ENCODE results near the gene CD72. TPM values are rescaled to one million over a fixed set of nuclear protein-coding genes. Genes with fewer than 3 reads are reported as not detected.

Gene CD72
- total RNA-seq, 1 donor from 2014 or later, result 1.8 TPM

- no peaks in the 10 kb centered on the region for H3K27me3 ChIP-seq (ENCODE audit: insufficient read depth, low read length)
- FAIRE-seq, result no peak
- H3K4me1 Mint-ChIP-seq (ENCODE audit: low read depth, unreplicated experiment), result peaks cover 12% of the 10 kb centered on the region
- H3K27me3 Mint-ChIP-seq (ENCODE audit: low read depth, unreplicated experiment), result no peaks in the 10 kb centered on the region
- peaks cover 9% of the 10 kb centered on the region for H3K36me3 ChIP-seq (ENCODE audit: insufficient read depth, low read length)
- peaks cover 19% of the 10 kb centered on the region for H3K36me3 Mint-ChIP-seq (ENCODE audit: low read depth, unreplicated experiment)
- peaks cover 5% of the 10 kb centered on the region for H4K20me1 ChIP-seq (ENCODE audit: insufficient read depth, low read length)
- peaks cover 4% of the 10 kb centered on the region for H3K4me1 ChIP-seq (ENCODE audit: insufficient read depth, low read length)
- H3K9me3 ChIP-seq (ENCODE audit: insufficient read depth, low read depth, low read length), result no peaks in the 10 kb centered on the region
- H2AFZ ChIP-seq (ENCODE audit: low read depth, low read length), result no peak overlapping the region
- peak overlapping the region; percentile 6 for H3K27ac Mint-ChIP-seq (ENCODE audit: unreplicated experiment)
- DNase-seq (ENCODE audit: low read depth), result no peak
- no peak overlapping the region for H3K9ac ChIP-seq (ENCODE audit: low read length)
- TF ChIP-seq EZH2 (IDR thresholded peaks at IDR 0.05; ENCODE audit: insufficient read depth, low read length) (no peak), CTCF (IDR thresholded peaks at IDR 0.05; ENCODE audit: insufficient read depth, low read depth, low read length) (no peak)
- H3K4me3 ChIP-seq (ENCODE audit: insufficient read depth, low read depth, low read length), result no peak overlapping the region
- no peak overlapping the region for H3K27ac ChIP-seq (ENCODE audit: low read depth, low read length)
- peaks cover 3% of the 10 kb centered on the region for H3K9me3 Mint-ChIP-seq (ENCODE audit: unreplicated experiment)
- no peak overlapping the region for H3K4me3 Mint-ChIP-seq (ENCODE audit: unreplicated experiment)
- no peaks in the 10 kb centered on the region for H3K79me2 ChIP-seq (ENCODE audit: insufficient read depth, low read length)
- no peak overlapping the region for H3K4me2 ChIP-seq (ENCODE audit: low read length)
Observed at GRCh38 chr9:35563791-35564197, 54.4 kb downstream of the CD72 start.

- Histone ChIP-seq H3K27ac (ENCODE audit: low read depth, low read length) (no peak overlapping the region), H3K9ac (ENCODE audit: low read length) (no peak overlapping the region), H3K36me3 (ENCODE audit: insufficient read depth, low read length) (peaks cover 15% of the 10 kb centered on the region), H4K20me1 (ENCODE audit: insufficient read depth, low read length) (peaks cover 7% of the 10 kb centered on the region), H3K27me3 (ENCODE audit: insufficient read depth, low read length) (no peaks in the 10 kb centered on the region), H3K4me1 (ENCODE audit: insufficient read depth, low read length) (peaks cover 4% of the 10 kb centered on the region), H3K4me2 (ENCODE audit: low read length) (no peak overlapping the region), H2AFZ (ENCODE audit: low read depth, low read length) (no peak overlapping the region), H3K79me2 (ENCODE audit: insufficient read depth, low read length) (no peaks in the 10 kb centered on the region), H3K4me3 (ENCODE audit: insufficient read depth, low read depth, low read length) (no peak overlapping the region), H3K9me3 (ENCODE audit: insufficient read depth, low read depth, low read length) (no peaks in the 10 kb centered on the region)
- no peak for FAIRE-seq
- no peak for TF ChIP-seq EZH2 (IDR thresholded peaks at IDR 0.05; ENCODE audit: insufficient read depth, low read length)
- TF ChIP-seq CTCF (IDR thresholded peaks at IDR 0.05; ENCODE audit: insufficient read depth, low read depth, low read length), result no peak
- H3K4me3 Mint-ChIP-seq (ENCODE audit: unreplicated experiment), result no peak overlapping the region
- peaks cover 3% of the 10 kb centered on the region for H3K9me3 Mint-ChIP-seq (ENCODE audit: unreplicated experiment)
- no peak for DNase-seq (ENCODE audit: low read depth)
- peaks cover 12% of the 10 kb centered on the region for H3K4me1 Mint-ChIP-seq (ENCODE audit: low read depth, unreplicated experiment)
- no peaks in the 10 kb centered on the region for H3K27me3 Mint-ChIP-seq (ENCODE audit: low read depth, unreplicated experiment)
- peaks cover 20% of the 10 kb centered on the region for H3K36me3 Mint-ChIP-seq (ENCODE audit: low read depth, unreplicated experiment)
- H3K27ac Mint-ChIP-seq (ENCODE audit: unreplicated experiment), result peak overlapping the region; percentile 6
Observed at GRCh38 chr9:35562895-35563780, 55.1 kb downstream of the CD72 start.

All from astrocyte (in vitro differentiated cells and primary cell).